Measurements from ENCODE around the gene RDM1. TPM values are rescaled to one million over a fixed set of nuclear protein-coding genes. Genes with fewer than 3 reads are reported as not detected.

The RDM1 gene
- total and polyA plus RNA-seq, 2 experiments from 2014 or later: 3.9 to 8.8 TPM

GRCh38 chr17:35906191-35906925, 24.2 kb downstream of the RDM1 start:
- Histone ChIP-seq H3K4me3 (no peak overlapping the region), H3K79me2 (replicated peaks; ENCODE audit: insufficient read depth) (no peaks in the 10 kb centered on the region), H3K27ac (ENCODE audit: low read depth) (no peak overlapping the region), H4K20me1 (replicated peaks; ENCODE audit: insufficient read depth) (no peaks in the 10 kb centered on the region), H3K36me3 (ENCODE audit: insufficient read depth) (no peaks in the 10 kb centered on the region; the same call in 1 of the 2 replicates), H2AFZ (no peak overlapping the region), H3K4me1 (ENCODE audit: insufficient read depth) (no peaks in the 10 kb centered on the region), H3K27me3 (ENCODE audit: insufficient read depth) (no peaks in the 10 kb centered on the region), H3F3A (replicated peaks; ENCODE audit: low read depth) (no peaks in the 10 kb centered on the region), H3K4me2 (no peak overlapping the region), H3K9me2 (ENCODE audit: insufficient read depth) (peaks cover 4% of the 10 kb centered on the region; the same call in 1 of the 2 replicates)
- H3K27ac Mint-ChIP-seq: no peak overlapping the region
- H3K9me3 Mint-ChIP-seq: peaks cover 26% of the 10 kb centered on the region
- no peak for ATAC-seq
- DNase-seq (ENCODE audit: low spot score): no peak
- TF ChIP-seq ZNF462 (CRISPR knock-in tag; IDR thresholded peaks at IDR 0.05) (no peak), ZNF114 (CRISPR knock-in tag; IDR thresholded peaks at IDR 0.05) (no peak), REST (IDR thresholded peaks at IDR 0.05; ENCODE audit: unreplicated experiment) (no peak), NANOG (IDR thresholded peaks at IDR 0.05; ENCODE audit: borderline replicate concordance) (no peak), ETS1 (IDR thresholded peaks at IDR 0.05) (no peak), STAT1 (IDR thresholded peaks at IDR 0.05; ENCODE audit: unreplicated experiment) (no peak), CREB1 (CRISPR knock-in tag; IDR thresholded peaks at IDR 0.05; ENCODE audit: low read depth) (no peak), EZH2 (IDR thresholded peaks at IDR 0.05; ENCODE audit: low read depth, unreplicated experiment) (no peak), CTCF (conservative IDR thresholded peaks at IDR 0.05; ENCODE audit: low read depth in 2 of 2) (no peak), ZNF331 (CRISPR knock-in tag; IDR thresholded peaks at IDR 0.05; ENCODE audit: low read depth) (no peak), EZH2phosphoT487 (IDR thresholded peaks at IDR 0.05; ENCODE audit: unreplicated experiment) (no peak), JUNB (IDR thresholded peaks at IDR 0.05; ENCODE audit: unreplicated experiment) (no peak)
- peaks cover 4% of the 10 kb centered on the region for H3K27me3 Mint-ChIP-seq (ENCODE audit: insufficient read depth, low read depth, poor library complexity)
- no peak overlapping the region for H3K4me3 Mint-ChIP-seq
- no peaks in the 10 kb centered on the region for H3K4me1 Mint-ChIP-seq
- H3K36me3 Mint-ChIP-seq (ENCODE audit: low read depth): peaks cover 7% of the 10 kb centered on the region; the same call in 1 of the 3 replicates
